GM19463 (cell line): ENCODE results near the gene SCYGR5.
"Not testable (repeated sequence)": the region's sequence is repeated elsewhere in the genome, so short reads cannot be mapped to it uniquely, and the experiment has no call there.

ENCODE experiments used
- ATAC-seq: cut with Tn5 transposase; IDR thresholded peaks from one replicate; pipeline ENCODE4 v1.9.1; 2021; ENCODE audit warnings: mild to moderate bottlenecking, moderate library complexity; ENCODE audit not compliant: unreplicated experiment

The SCYGR5 gene

DNA sequence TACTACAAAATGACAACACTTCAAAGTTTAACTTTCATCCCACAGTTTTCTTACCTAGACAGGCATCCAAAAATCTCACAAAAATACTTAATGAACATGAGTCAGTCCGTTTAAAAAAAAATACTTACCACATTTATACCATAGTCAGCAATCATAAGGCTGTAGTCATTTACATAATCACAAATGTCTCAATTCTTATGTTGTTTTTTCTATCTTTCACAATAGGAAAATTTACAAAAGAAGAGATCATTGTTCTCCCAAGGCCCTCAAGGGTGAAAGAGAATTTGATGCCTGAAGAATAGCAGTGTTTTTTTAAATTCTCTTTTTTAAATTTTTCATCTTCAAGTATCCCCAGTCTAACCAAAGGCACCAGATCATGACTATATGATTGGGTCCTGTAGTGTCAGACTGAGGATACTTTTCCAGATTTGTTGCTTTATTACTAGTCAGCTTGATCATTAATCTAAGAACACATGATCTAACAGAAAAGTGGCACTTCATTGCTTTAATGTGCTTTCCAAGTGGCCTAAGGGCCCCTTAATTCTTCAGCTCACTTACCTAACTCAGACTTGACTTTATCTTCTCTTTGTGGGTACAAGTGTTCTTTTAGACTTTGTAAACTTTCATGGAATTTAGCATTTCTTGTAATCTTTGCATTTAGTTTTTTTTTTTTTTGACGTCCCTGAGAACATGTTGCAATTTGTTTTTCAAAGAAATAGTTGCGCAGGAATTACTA is 4.7 kb downstream of the SCYGR5 start:
- no peak for ATAC-seq

DNA sequence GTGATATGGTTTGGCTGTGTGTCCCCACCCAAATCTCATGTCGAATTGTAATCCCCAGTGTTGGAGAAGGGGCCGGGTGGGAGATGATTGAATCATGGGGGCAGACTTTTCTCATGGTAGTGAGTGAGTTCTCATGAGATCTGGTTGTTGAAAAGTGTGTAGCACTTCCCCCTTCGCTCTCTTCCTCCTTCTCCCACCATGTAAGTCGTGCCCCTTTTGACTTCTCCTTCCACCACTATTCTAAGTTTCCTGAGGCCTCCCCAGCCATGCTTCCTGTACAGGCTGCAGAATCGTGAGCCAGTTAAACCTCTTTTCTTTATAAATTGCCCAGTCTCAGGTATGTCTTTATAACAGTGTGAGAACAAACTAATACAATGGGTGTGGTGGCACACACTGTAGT is 7.0 kb downstream of the SCYGR5 start:
- not testable (repeated sequence) for ATAC-seq

- ATAC-seq, result no peak
Measured at GRCh38 chr2:227674485-227674884, 7.9 kb downstream of the SCYGR5 start.

GRCh38 chr2:227677928-227678327 is 11.3 kb downstream of the SCYGR5 start:
- ATAC-seq, result no peak

GRCh38 chr2:227684258-227684657 is 17.7 kb downstream of the SCYGR5 start:
- ATAC-seq, result no peak

- ATAC-seq, result no peak
Measured at GRCh38 chr2:227687189-227687588, 20.6 kb downstream of the SCYGR5 start.

DNA sequence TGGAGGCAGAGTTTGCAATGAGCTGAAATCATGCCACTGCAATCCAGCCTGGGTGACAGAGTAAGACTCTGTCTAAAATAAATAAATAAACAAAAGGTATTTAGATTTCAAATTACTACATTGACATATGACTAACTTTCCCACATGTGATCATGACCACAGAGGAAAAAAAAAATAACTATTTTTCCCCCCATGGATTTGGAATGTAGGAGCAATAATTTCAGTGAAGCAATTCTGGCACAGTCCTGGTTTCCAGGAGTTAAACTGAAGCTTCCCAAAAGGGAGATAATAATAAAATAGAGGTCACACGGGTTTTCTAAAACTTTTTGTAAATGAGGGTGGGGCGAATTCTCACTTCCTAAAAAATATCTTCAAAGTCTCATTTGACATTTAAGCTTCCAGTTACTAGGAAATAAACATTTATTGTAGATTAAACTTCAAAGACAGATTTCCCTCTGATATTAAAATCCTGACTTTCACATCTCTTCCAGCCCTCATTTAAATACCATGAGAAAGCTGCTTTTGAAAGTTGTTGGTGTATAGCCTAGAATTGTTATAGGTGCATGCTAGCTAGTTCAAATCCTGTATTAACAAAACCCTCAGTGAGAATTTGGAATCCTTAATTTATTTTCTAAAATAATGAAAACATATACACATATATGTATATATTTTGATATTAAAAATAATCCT is 30.5 kb downstream of the SCYGR5 start:
- no peak for ATAC-seq

DNA sequence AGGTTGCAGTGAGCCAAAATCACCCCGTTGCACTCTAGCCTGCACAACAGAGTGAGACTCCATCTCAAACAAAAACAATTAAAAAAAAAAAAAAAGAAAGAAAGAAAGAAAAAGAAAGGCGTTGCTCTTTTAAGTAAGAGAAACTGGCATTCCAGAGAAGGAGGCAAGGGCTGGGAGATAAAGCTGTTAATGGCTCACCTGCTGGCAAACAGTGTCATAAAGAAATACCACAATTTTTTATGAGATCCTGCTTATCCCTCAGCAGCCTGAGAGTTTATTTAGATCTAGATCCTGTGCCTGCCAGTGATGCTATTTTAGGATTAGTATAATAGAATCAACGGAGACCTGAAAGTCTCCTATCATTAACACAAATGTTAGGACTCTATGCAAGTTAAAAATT is 35.0 kb downstream of the SCYGR5 start:
- no peak for ATAC-seq

DNA sequence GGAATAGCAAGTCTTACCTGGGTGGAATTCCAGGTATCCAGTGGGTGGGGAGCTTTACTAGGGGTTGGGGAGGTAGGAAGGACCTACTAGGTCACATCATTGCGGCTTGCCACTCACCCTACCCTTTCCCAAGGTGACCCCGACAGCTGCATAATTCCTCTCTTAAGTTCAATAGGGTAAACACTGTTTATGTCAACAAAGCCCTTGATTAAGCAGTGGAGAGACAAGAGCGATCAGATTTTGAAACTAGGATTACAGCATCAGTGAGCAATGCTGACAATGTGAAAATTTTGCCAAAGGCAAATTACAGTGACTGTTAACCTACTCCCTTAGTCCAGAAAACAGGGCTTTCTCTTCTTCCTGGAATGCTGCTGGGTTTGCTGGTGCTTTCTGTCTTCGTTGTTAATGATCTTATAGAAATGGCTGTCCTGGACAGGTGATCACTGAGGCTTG is 36.7 kb downstream of the SCYGR5 start:
- no peak for ATAC-seq

DNA sequence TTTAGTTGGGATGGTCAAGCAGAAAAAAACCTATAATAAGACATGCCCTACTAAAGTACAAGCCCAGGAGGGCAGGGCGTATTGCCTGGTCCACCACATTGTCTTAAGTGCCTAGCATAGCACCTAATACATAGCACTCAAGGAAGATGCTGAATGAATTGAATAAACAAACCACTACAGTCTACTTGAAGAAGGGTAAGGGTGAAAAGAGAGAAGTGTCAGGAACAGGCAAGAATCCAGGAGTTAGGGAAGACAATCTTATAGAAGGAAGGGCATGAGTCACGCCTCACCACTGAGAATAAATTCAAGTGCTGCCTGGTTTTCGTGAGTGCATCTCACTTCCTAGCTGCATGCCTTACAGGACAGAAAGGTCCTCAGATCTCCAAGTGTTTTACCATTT is 37.4 kb downstream of the SCYGR5 start:
- no peak for ATAC-seq

- ATAC-seq, result no peak
Measured at GRCh38 chr2:227706859-227707258, 40.3 kb downstream of the SCYGR5 start.

GRCh38 chr2:227707390-227707789 is 40.8 kb downstream of the SCYGR5 start:
- no peak for ATAC-seq

- no peak for ATAC-seq
Measured at GRCh38 chr2:227710986-227711385, 44.4 kb downstream of the SCYGR5 start.

DNA sequence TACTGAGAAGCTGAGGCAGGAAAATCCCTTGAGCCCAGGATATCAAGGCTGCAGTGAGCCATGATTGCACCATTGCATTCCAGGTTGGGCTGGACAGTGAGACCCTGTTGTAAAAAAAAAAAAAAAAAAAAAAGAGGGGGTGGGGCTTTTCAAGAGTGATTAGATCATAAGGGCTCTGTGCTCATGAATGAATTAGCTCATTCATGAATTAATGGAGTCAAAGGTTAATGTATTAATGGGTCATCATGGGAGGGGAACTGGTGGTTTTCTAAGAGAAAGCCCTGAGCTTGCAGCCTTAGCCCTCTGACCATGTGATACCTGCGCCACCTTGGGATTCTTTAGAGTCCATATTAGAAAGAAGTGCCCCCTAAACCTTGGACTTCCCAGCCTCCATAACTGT is 46.7 kb downstream of the SCYGR5 start:
- no peak for ATAC-seq

- ATAC-seq, result no peak
Measured at GRCh38 chr2:227716501-227716900, 49.9 kb downstream of the SCYGR5 start.
